Measurements from ENCODE around the gene DLG3. TPM values are rescaled to one million over a fixed set of nuclear protein-coding genes. Genes with fewer than 3 reads are reported as not detected.

Gene DLG3
- total RNA-seq, 1 experiment from 2014 or later: 26.4 TPM

- Histone ChIP-seq H4K20me1 (ENCODE audit: low read length) (peaks cover 8% of the 10 kb centered on the region; the same call in 1 of the 2 replicates), H3K9ac (ENCODE audit: low read length) (peak overlapping the region; percentile 73), H3F3A (ENCODE audit: low read length, unreplicated experiment) (no peaks in the 10 kb centered on the region), H2AFZ (ENCODE audit: low read length) (peak overlapping the region; percentile 92), H3K79me2 (ENCODE audit: low read length) (peaks cover 29% of the 10 kb centered on the region), H3K9me2 (replicated peaks; ENCODE audit: low read length) (no peaks in the 10 kb centered on the region), H3K4me3 (ENCODE audit: low read length) (peak overlapping the region; percentile 79), H3K4me1 (ENCODE audit: insufficient read depth, low read length) (peaks cover 32% of the 10 kb centered on the region), H3K27ac (ENCODE audit: low read length) (peak overlapping the region; percentile 49), H3K27me3 (ENCODE audit: low read length) (no peaks in the 10 kb centered on the region), H3K36me3 (ENCODE audit: low read depth, low read length) (no peaks in the 10 kb centered on the region; the same call in 1 of the 2 replicates), H3K9me3 (ENCODE audit: low read length) (no peaks in the 10 kb centered on the region), H3K4me2 (ENCODE audit: low read length) (peak overlapping the region; percentile 94)
- DNase-seq (peak; percentile 63), ATAC-seq (peak; percentile 29)
- intact Hi-C loops (cut with micrococcal nuclease): loop anchor here (5.0 kb wide), 2 partner anchors 315 to 515 kb away; no protein-coding TSS in a partner anchor
- CTCF ChIA-PET: interaction anchor here (0.6 to 1.4 kb wide), 4 partner anchors 26 to 213 kb away, joined by 3 to 6 read pairs (median 4); partner anchors contain the start of gene GDPD2
- POLR2A ChIA-PET (ENCODE audit: unreplicated experiment): no interaction called here
- no TSS peak for BruUV-seq (replicated peaks)
- TF ChIP-seq CTCF (conservative IDR thresholded peaks at IDR 0.05; ENCODE audit: low read depth, low read length): peak; percentile 76
- no peak for TF ChIP-seq EZH2phosphoT487 (IDR thresholded peaks at IDR 0.05; ENCODE audit: borderline replicate concordance, low read length)
Observed at GRCh38 chrX:70452143-70452733, 7.6 kb downstream of the DLG3 start.

- DNase-seq: no peak
- intact Hi-C loops (cut with micrococcal nuclease): loop anchor here (5.0 kb wide), 2 partner anchors 314 to 514 kb away; no protein-coding TSS in a partner anchor
- peak overlapping the region; percentile 94 for H3K4me2 ChIP-seq (ENCODE audit: low read length)
- peaks cover 36% of the 10 kb centered on the region for H3K79me2 ChIP-seq (ENCODE audit: low read length)
- H3F3A ChIP-seq (ENCODE audit: low read length, unreplicated experiment): no peaks in the 10 kb centered on the region
- peaks cover 8% of the 10 kb centered on the region; the same call in 1 of the 2 replicates for H4K20me1 ChIP-seq (ENCODE audit: low read length)
- no peaks in the 10 kb centered on the region for H3K9me3 ChIP-seq (ENCODE audit: low read length)
- H3K36me3 ChIP-seq (ENCODE audit: low read depth, low read length): no peaks in the 10 kb centered on the region; the same call in 1 of the 2 replicates
- CTCF ChIA-PET: interaction anchor here (1.4 kb wide), 1 partner anchor 101 kb away, joined by 6 read pairs; no protein-coding TSS in a partner anchor
- H3K4me3 ChIP-seq (ENCODE audit: low read length): peak overlapping the region; percentile 79
- H3K9me2 ChIP-seq (replicated peaks; ENCODE audit: low read length): no peaks in the 10 kb centered on the region
- TF ChIP-seq EZH2 (IDR thresholded peaks at IDR 0.05; ENCODE audit: low read length, unreplicated experiment) (no peak), CTCF (conservative IDR thresholded peaks at IDR 0.05; ENCODE audit: low read depth, low read length) (no peak), EZH2phosphoT487 (IDR thresholded peaks at IDR 0.05; ENCODE audit: borderline replicate concordance, low read length) (no peak)
- H3K9ac ChIP-seq (ENCODE audit: low read length): peak overlapping the region; percentile 73
- H3K27me3 ChIP-seq (ENCODE audit: low read length): no peaks in the 10 kb centered on the region
- POLR2A ChIA-PET (ENCODE audit: unreplicated experiment): no interaction called here
- peak overlapping the region; percentile 49 for H3K27ac ChIP-seq (ENCODE audit: low read length)
- BruUV-seq (replicated peaks): no TSS peak
- ATAC-seq: no peak
- peaks cover 33% of the 10 kb centered on the region for H3K4me1 ChIP-seq (ENCODE audit: insufficient read depth, low read length)
- peak overlapping the region; percentile 92 for H2AFZ ChIP-seq (ENCODE audit: low read length)
Observed at GRCh38 chrX:70453024-70453618, 8.5 kb downstream of the DLG3 start.

Data from PC-3 (cell line).